DMS114 treated with DMSO at 0.1 percent for 48 hours (cell line): ENCODE results near the gene NEK7.
"Not testable (repeated sequence)": the region's sequence is repeated elsewhere in the genome, so short reads cannot be mapped to it uniquely, and the experiment has no call there.

Experiments
- DNase-seq: peaks from one replicate; lab custom pipeline; 2025; ENCODE audit not compliant: unreplicated experiment; lab: John Stamatoyannopoulos, UW

The NEK7 gene

GRCh38 chr1:198201956-198202784 is 45.4 kb downstream of the NEK7 start:
- no peak for DNase-seq

DNA sequence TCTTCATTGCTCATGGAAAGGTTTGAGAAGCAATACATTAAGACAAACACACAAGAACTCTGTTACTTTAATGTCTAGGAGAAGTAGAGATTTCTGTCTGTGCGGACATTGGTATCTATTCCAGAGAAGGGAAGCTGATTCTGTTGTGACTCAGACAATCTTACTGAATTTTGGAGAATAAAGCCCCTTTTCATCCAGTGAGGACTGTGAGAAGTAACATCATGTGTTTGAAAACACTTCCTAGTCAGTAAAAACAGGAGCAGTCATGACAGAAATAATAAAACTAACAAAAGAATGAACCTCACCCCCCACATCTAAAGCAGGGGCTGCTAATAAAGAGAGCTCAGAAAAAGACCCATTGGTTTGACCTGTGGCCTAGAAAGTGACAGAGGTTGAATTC is 46.6 kb downstream of the NEK7 start:
- DNase-seq: no peak

DNA sequence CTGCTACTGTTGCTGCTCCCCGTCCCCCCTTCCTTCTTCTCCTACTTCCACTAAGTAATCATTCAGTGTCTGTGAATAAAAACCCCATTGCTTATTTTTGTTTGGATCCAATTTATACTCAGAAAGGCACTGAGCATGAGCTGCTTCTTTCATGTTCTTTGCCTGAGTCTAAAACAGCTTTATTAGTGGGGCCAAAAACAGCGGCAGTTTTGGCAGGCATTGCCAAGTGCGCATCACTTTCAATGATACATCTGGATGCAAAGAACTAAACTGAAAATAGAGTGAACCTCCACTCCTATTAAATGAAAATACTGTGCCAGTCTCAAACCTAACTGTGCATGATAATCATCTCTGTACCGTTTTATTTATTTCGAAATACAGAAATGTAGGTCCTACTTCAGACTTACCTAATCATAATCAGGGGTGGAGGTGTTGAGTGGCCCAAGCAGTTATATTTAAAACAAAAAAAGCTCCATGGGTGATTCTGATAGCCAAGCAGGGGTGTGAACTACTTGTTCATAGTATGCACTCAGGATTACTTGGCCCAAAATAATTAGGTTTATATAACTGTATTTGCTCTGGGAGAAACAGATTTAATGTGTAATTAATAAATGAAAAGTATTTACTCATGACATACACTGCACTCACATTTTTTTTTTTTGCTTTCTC is 48.4 kb downstream of the NEK7 start:
- DNase-seq: no peak

- no peak for DNase-seq
These were observed 49.5 kb downstream of the NEK7 start for GRCh38 chr1:198206292-198206691.

DNA sequence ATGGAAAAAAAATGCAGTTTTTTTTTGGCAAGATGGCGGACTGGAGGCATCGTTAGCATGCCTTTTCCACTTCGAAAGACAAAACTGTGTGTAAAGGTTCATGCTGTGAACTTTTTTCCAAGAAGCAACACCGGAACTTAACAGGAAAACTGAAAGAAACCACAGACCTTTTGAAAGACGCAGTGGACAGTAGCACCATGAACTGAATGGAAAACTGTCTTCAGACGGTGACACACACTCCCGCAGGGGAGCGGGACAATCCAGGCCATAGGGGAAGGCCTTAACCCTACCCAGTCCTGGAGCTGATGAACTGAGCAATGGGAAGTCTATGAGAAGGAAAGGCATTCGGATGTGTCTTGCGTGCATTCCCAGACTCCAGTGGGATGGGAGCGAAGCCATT is 54.9 kb downstream of the NEK7 start:
- no peak for DNase-seq

GRCh38 chr1:198212126-198212525 is 55.3 kb downstream of the NEK7 start:
- DNase-seq: no peak

DNA sequence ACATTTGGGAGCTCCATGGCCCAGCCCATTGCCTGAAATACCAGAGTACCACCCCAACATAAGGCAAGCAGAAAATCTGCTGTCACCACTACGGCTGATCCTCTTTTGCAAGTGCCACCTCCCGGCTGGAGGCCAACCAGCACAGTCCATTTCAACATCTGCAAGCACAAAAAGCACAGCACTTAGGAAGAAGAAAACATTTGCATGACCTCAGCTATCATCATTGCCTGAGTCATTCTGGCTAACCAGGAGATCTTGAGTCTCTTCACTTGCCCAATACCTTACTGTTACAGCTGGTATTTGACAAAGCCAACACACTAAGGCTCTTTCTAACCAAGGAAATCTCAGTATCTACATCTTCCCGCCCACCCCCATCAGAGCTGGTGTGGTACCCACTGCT is 55.9 kb downstream of the NEK7 start:
- no peak for DNase-seq

DNA sequence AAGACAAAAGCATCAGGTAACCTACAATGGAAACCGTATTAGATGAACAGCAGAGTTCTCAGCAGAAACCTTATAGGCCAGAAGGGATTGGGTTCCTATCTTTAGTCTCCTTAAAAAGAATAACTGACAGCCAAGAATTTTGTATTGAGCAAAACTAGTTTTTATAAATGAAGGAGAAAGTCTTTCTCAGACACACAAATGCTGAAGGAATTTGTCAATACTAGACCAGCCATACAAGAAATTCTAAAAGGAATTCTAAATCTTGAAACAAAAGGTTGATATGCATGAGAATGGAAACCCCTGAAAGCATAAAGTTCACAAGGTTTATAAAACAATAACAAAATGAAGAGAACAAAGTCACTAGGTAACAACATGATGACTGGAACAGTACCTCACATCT is 58.1 kb downstream of the NEK7 start:
- DNase-seq: no peak

DNA sequence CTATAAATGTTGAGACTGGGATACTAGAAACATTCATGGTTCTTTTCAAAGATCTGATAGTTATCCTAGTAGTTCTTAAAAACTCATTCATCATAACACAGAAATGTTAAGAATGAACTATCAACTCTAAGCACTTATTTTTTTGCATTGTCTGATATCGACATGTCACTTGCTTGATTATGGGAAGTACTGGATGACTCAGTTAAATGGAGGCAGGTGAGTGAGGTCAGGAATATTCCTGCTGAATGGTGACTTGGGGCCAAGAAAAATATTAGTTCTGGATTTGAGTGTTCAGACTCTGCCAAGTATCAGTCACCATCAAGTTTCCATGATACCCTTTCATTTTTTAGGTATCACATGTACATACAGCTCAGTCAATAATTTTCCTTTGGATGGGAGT is 63.6 kb downstream of the NEK7 start:
- no peak for DNase-seq

- DNase-seq: not testable (repeated sequence)
These were observed 70.2 kb downstream of the NEK7 start for GRCh38 chr1:198227010-198227409.

DNA sequence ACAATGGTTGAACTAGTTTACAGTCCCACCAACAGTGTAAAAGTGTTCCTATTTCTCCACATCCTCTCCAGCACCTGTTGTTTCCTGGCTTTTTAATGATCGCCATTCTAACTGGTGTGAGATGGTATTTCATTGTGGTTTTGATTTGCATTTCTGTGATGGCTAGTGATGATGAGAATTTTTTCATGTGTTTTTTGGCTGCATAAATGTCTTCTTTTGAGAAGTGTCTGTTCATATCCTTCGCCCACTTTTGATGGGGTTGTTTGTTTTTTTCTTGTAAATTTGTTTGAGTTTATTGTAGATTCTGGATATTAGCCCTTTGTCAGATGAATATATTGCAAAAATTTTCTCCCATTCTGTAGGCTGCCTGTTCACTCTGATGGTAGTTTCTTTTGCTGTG is 70.7 kb downstream of the NEK7 start:
- not testable (repeated sequence) for DNase-seq

GRCh38 chr1:198228925-198229324 is 72.1 kb downstream of the NEK7 start:
- DNase-seq: no peak

GRCh38 chr1:198231779-198232178 is 75.0 kb downstream of the NEK7 start:
- DNase-seq: no peak

- DNase-seq: no peak
These were observed 75.6 kb downstream of the NEK7 start for GRCh38 chr1:198232378-198232777.

GRCh38 chr1:198232940-198233675 is 76.3 kb downstream of the NEK7 start:
- no peak for DNase-seq

DNA sequence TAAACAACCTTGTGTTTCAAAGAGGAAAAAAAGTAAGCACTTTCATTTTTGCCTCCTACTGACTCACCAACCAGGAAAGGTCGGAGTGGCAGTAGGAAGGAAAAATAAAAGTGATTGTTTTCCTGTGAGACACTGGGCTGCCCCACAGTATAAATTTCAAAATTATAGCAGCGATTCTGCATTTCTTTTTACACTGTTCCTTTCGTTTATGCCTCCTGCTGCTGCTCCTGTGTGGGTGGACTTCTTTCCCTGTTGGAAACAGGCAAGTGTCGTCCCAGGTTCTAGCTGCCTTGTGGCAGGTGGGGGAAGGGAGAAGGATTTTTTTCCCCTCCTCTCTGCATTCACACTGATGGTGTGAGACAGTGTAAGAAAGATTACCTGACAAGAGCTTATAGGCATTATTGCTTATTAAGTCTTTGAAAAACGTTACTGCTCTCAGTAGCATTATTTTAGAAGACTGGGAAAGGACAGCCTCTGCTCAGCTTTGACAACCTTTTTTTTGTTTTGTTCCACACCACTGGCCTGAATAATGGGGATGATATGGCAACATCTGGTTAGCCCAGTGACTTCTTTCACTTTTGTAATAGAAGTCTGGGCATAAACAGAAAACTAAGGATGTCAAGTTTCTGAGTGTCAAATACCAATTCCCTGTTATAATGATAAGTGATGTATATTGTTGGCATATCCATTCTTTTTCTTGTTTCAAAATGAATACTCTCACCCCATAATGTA is 77.9 kb downstream of the NEK7 start:
- DNase-seq: no peak

- DNase-seq: no peak
These were observed 81.3 kb downstream of the NEK7 start for GRCh38 chr1:198238121-198238520.

GRCh38 chr1:198241553-198241952 is 84.8 kb downstream of the NEK7 start:
- no peak for DNase-seq

DNA sequence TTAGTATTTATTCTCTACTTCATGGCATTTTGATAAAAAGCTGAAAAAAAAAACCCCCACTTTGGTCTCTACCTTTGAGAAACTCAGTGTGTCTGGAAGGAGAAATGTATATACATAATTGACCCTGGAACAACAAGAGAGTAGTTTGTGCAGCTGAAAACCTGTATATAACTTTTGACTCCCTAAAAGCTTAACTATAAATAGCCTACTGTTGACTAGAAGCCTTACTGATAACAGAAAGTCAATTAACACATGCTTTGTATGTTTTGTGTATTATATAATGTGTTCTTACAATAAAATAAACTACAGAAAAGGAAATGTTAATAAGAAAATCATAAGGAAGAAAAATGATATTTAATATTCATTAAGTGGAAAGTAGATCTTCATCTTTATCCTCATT is 88.0 kb downstream of the NEK7 start:
- no peak for DNase-seq

- DNase-seq: no peak
These were observed 88.6 kb downstream of the NEK7 start for GRCh38 chr1:198245379-198245778.

DNA sequence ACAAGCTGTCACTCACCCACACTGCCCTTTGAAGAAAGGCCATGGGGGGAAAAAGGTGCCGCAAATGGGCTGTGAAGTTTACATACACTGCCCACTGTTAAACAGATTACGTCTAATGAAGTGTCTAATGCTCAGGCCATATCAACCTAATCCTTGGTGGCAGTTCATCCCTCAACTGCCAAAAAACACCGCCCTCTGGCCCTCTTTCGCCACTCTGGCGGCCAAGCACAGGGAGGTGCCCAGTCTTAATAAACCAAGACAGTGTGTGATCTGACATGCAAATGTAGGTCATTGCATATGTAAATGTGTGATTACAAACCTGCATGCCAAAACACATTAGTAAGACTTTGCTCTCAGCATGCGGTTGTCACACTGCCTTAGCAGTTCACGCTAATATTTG is 89.5 kb downstream of the NEK7 start:
- DNase-seq: no peak
